ENCODE measurements around the gene NMU. TPM values are rescaled to one million over a fixed set of nuclear protein-coding genes. Genes with fewer than 3 reads are reported as not detected.
A peak's percentile ranks its signal among the peaks of the same experiment; 100 is the strongest.

The NMU gene
- polyA plus RNA-seq, 1 of the 3 experiments (the other 2 are of a cell fraction), result 0.66 TPM

- TF ChIP-seq, protein P1, sequence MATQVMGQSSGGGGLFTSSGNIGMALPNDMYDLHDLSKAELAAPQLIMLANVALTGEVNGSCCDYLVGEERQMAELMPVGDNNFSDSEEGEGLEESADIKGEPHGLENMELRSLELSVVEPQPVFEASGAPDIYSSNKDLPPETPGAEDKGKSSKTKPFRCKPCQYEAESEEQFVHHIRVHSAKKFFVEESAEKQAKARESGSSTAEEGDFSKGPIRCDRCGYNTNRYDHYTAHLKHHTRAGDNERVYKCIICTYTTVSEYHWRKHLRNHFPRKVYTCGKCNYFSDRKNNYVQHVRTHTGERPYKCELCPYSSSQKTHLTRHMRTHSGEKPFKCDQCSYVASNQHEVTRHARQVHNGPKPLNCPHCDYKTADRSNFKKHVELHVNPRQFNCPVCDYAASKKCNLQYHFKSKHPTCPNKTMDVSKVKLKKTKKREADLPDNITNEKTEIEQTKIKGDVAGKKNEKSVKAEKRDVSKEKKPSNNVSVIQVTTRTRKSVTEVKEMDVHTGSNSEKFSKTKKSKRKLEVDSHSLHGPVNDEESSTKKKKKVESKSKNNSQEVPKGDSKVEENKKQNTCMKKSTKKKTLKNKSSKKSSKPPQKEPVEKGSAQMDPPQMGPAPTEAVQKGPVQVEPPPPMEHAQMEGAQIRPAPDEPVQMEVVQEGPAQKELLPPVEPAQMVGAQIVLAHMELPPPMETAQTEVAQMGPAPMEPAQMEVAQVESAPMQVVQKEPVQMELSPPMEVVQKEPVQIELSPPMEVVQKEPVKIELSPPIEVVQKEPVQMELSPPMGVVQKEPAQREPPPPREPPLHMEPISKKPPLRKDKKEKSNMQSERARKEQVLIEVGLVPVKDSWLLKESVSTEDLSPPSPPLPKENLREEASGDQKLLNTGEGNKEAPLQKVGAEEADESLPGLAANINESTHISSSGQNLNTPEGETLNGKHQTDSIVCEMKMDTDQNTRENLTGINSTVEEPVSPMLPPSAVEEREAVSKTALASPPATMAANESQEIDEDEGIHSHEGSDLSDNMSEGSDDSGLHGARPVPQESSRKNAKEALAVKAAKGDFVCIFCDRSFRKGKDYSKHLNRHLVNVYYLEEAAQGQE (IDR thresholded peaks at IDR 0.05; ENCODE audit: low read depth, low read length), result no peak
- no peak for TF ChIP-seq EZH2phosphoT487 (IDR thresholded peaks at IDR 0.05; ENCODE audit: borderline replicate concordance, low read depth)
- no peak for TF ChIP-seq ZBTB33 (IDR thresholded peaks at IDR 0.05; ENCODE audit: borderline replicate concordance, low read depth)
- 0 out of 2 replicates have a peak, but pooled peaks have one; percentile 7 for TF ChIP-seq FOSL2 (IDR thresholded peaks at IDR 0.05; ENCODE audit: borderline replicate concordance, low read depth)
- TF ChIP-seq YY1 (IDR thresholded peaks at IDR 0.05; ENCODE audit: low read depth), result no peak
- TF ChIP-seq TCF12 (IDR thresholded peaks at IDR 0.05), result no peak
Observed at GRCh38 chr4:55545641-55546505, 90.2 kb downstream of the NMU start (continued).

Other genes starting within 250 kb of the NMU start
- 58.6 and 89.2 TPM in 2 replicates for gene TMEM165, start 240.3 kb downstream of the NMU start, polyA plus RNA-seq (2012; rRNA removed)
- 4.2 and 5.5 TPM in 2 replicates for gene CLOCK, start 89.4 kb downstream of the NMU start, polyA plus RNA-seq (2012; rRNA removed)
- gene PDCL2, start 44.1 kb downstream of the NMU start, polyA plus RNA-seq (2012; rRNA removed), result not detected in 2 replicates
- not detected in 2 replicates for gene EXOC1L, start 183.5 kb upstream of the NMU start, polyA plus RNA-seq (2012; rRNA removed)
- gene EXOC1, start 217.3 kb upstream of the NMU start, polyA plus RNA-seq (2012; rRNA removed), result 13.5 and 20.7 TPM in 2 replicates